Peyer's patch (tissue), 4 donors: ENCODE measurements around the gene WDR1. TPM values are rescaled to one million over a fixed set of nuclear protein-coding genes. Genes with fewer than 3 reads are reported as not detected.

ENCODE experiments used
- DNase-seq, 3 donors: peaks; one replicate each; pipeline ENCODE4 v3.0.0-alpha.2; 2017 to 2019
- H3K27ac ChIP-seq, 4 donors: fragments of 200-600 bp; sonication (generic); one replicate each; pipeline ENCODE4 v1.5.1; 2016 to 2019
- H3K27me3 ChIP-seq, 2 donors: fragments of 200-600 bp; sonication (generic); one replicate each; pipeline ENCODE4 v1.5.1; 2019
- H3K36me3 ChIP-seq, 3 donors: fragments of 200-600 bp; sonication (generic); one replicate each; pipeline ENCODE4 v1.5.1; 2016 to 2019
- H3K4me1 ChIP-seq, 4 donors: fragments of 200-600 bp; sonication (generic); one replicate each; pipeline ENCODE4 v1.5.1; 2016 to 2019
- H3K4me3 ChIP-seq, 4 donors: fragments of 200-600 bp; sonication (generic); 1 replicate in 3 of 4; 2 replicates in 1 of 4; pipeline ENCODE4 v1.5.1; 2016 to 2019; ENCODE audit warnings: mild to moderate bottlenecking in 1 of 4
- H3K9me3 ChIP-seq, 4 donors: fragments of 200-600 bp; sonication (generic); one replicate each; pipeline ENCODE4 v1.5.1; 2016 to 2019; ENCODE audit warnings: mild to moderate bottlenecking in 1 of 4
- CTCF ChIP-seq, 6 experiments: fragments of 450-650 bp in 4 of 6; fragments of 200-600 bp in 2 of 6; sonication (generic) in 1 of 6; IDR thresholded peaks; one replicate each; pipeline ENCODE4 v1.5.1; 2017 to 2019; ENCODE audit warnings: antibody characterized with exemption in 6 of 6, mild to moderate bottlenecking in 3 of 6, moderate library complexity in 1 of 6
- POLR2A ChIP-seq, 2 donors: fragments of 450-650 bp; IDR thresholded peaks; one replicate each; pipeline ENCODE4 v1.5.1; 2017; ENCODE audit warnings: antibody characterized with exemption in 2 of 2, mild to moderate bottlenecking in 2 of 2, moderate library complexity in 2 of 2
- total RNA-seq, 4 donors: library from RNA; depleted of rRNA; stranded (reverse); fragments of >200 nt; gene quantifications; one replicate each; pipeline ENCODE4 v1.1.0, GENCODE V29; 2016

The WDR1 gene
- total RNA-seq, 4 donors from 2014 or later = 170 to 192 (median 180) TPM

- Histone ChIP-seq H3K27me3 (no peaks in the 10 kb centered on the region), H3K9me3 (no peaks in the 10 kb centered on the region), H3K4me1 (peaks cover 0 to 6% (median 0%) of the 10 kb centered on the region in 4 donors), H3K27ac (no peak overlapping the region), H3K36me3 (peaks cover 0 to 100% (median 0%) of the 10 kb centered on the region in 3 donors), H3K4me3 (no peak overlapping the region)
- DNase-seq = peak in 2 of 3 donors; percentile 5 to 41
- no peak for TF ChIP-seq POLR2A (IDR thresholded peaks at IDR 0.05)
- no peak for TF ChIP-seq CTCF (IDR thresholded peaks at IDR 0.05)
These were observed 35.9 kb downstream of the WDR1 start for GRCh38 chr4:10080589-10081217.

- H3K36me3 ChIP-seq = peaks cover 0 to 100% (median 0%) of the 10 kb centered on the region in 3 donors
- no peaks in the 10 kb centered on the region for H3K9me3 ChIP-seq
- no peaks in the 10 kb centered on the region for H3K27me3 ChIP-seq
- no peak overlapping the region for H3K4me3 ChIP-seq
- H3K4me1 ChIP-seq = peaks cover 0 to 6% (median 0%) of the 10 kb centered on the region in 4 donors
- no peak overlapping the region for H3K27ac ChIP-seq
- DNase-seq = peak in 1 of 3 donors; percentile 43
- TF ChIP-seq POLR2A (IDR thresholded peaks at IDR 0.05) (no peak), CTCF (IDR thresholded peaks at IDR 0.05) (no peak)
These were observed 36.5 kb downstream of the WDR1 start for GRCh38 chr4:10079912-10080588.

- Histone ChIP-seq H3K27ac (no peak overlapping the region), H3K4me1 (no peaks in the 10 kb centered on the region), H3K9me3 (no peaks in the 10 kb centered on the region), H3K27me3 (no peaks in the 10 kb centered on the region), H3K36me3 (peaks cover 0 to 100% (median 0%) of the 10 kb centered on the region in 3 donors), H3K4me3 (no peak overlapping the region)
- TF ChIP-seq POLR2A (IDR thresholded peaks at IDR 0.05) = no peak
- no peak for TF ChIP-seq CTCF (IDR thresholded peaks at IDR 0.05)
- peak in 1 of 3 donors; percentile 36 for DNase-seq
These were observed 37.3 kb downstream of the WDR1 start for GRCh38 chr4:10079256-10079655.

- Histone ChIP-seq H3K36me3 (peaks cover 0 to 100% (median 0%) of the 10 kb centered on the region in 3 donors), H3K27ac (peak overlapping the region in 2 of 4 donors; percentile 10 to 11), H3K4me3 (no peak overlapping the region), H3K27me3 (no peaks in the 10 kb centered on the region), H3K4me1 (no peaks in the 10 kb centered on the region), H3K9me3 (no peaks in the 10 kb centered on the region)
- TF ChIP-seq POLR2A (IDR thresholded peaks at IDR 0.05) (no peak), CTCF (IDR thresholded peaks at IDR 0.05) (no peak)
- peak; percentile 10 to 43 (median 42) for DNase-seq
These were observed 37.9 kb downstream of the WDR1 start for GRCh38 chr4:10078481-10079233.

GRCh38 chr4:10077483-10078335 lies 38.9 kb downstream of the WDR1 start:
- peaks cover 0 to 100% (median 0%) of the 10 kb centered on the region in 3 donors for H3K36me3 ChIP-seq

More at GRCh38 chr4:10077483-10078335, 38.9 kb downstream of the WDR1 start:
- DNase-seq = peak in 2 of 3 donors; percentile 43 to 45
- H3K4me1 ChIP-seq = no peaks in the 10 kb centered on the region
- no peak for TF ChIP-seq CTCF (IDR thresholded peaks at IDR 0.05)
- no peak for TF ChIP-seq POLR2A (IDR thresholded peaks at IDR 0.05)
- H3K27me3 ChIP-seq = no peaks in the 10 kb centered on the region
- no peak overlapping the region for H3K27ac ChIP-seq
- no peak overlapping the region for H3K4me3 ChIP-seq
- no peaks in the 10 kb centered on the region for H3K9me3 ChIP-seq
